ENCODE results near the gene SOCS3. TPM values are rescaled to one million over a fixed set of nuclear protein-coding genes. Genes with fewer than 3 reads are reported as not detected.
A peak's percentile ranks its signal among the peaks of the same experiment; 100 is the strongest.

SOCS3 gene
- total and polyA plus RNA-seq, 2 donors (not counting 1 experiment from before 2014, with no cell fraction given), result 52.6 to 185 TPM

DNA sequence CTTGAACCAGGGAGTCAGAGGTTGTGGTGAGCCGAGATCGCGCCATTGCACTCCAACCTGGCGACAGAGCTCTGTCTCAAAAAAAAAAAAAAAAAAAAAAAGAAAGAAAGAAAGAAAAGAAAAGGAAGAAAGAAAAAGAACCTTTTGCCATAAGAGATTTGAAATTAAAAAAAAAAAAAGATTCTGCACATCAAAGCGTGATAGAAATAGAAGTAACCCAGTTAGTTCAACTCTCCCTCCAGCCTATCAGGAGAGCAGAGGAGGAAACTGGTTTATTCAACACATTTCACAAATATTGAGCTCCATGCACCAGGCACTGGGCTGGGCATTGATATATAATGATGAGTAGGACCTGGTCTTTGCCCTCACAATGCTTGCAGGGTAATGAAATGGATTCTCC, 2.4 kb upstream of the SOCS3 start:
- Histone ChIP-seq H3K4me3 (replicated peaks in 1 of 4; ENCODE audit: control extremely low read depth in 1 of 4, insufficient read depth in 1 of 4, low read depth in 3 of 4, low read length in 4 of 4) (no peak overlapping the region), H3K79me2 (ENCODE audit: control insufficient read depth, insufficient read depth, low read length) (peaks cover 26% of the 10 kb centered on the region), H3K9me3 (ENCODE audit: control insufficient read depth, insufficient read depth, low read depth, low read length) (no peaks in the 10 kb centered on the region), H3K9ac (ENCODE audit: insufficient read depth, low read length) (no peak overlapping the region), H2AFZ (ENCODE audit: low read length) (no peak overlapping the region), H3K4me1 (ENCODE audit: control insufficient read depth, extremely low read depth, insufficient read depth, low read length) (peaks cover 14% of the 10 kb centered on the region), H3K27me3 (ENCODE audit: control insufficient read depth, insufficient read depth, low read length) (no peaks in the 10 kb centered on the region), H4K20me1 (ENCODE audit: control insufficient read depth, extremely low read depth, insufficient read depth, low read length) (no peaks in the 10 kb centered on the region), H3K36me3 (ENCODE audit: control insufficient read depth, insufficient read depth, low read length) (peaks cover 11% of the 10 kb centered on the region), H3K4me2 (ENCODE audit: extremely low read depth, insufficient read depth, low read length) (no peak overlapping the region), H3K27ac (ENCODE audit: insufficient read depth, low read length) (no peak overlapping the region)
- TF ChIP-seq EZH2 (IDR thresholded peaks at IDR 0.05; ENCODE audit: low read length, missing control alignments), result no peak
- TF ChIP-seq CTCF (conservative IDR thresholded peaks at IDR 0.05 in 1 of 2, IDR thresholded peaks at IDR 0.05 in 1 of 2; ENCODE audit: low read depth in 1 of 2, low read length in 2 of 2), result no peak
- no peak for DNase-seq (ENCODE audit: low read depth in 2 of 2)

GRCh38 chr17:78361225-78361701, 1.4 kb upstream of the SOCS3 start:
- no peaks in the 10 kb centered on the region for H3K9me3 ChIP-seq (ENCODE audit: control insufficient read depth, insufficient read depth, low read depth, low read length)
- H3K27me3 ChIP-seq (ENCODE audit: control insufficient read depth, insufficient read depth, low read length), result no peaks in the 10 kb centered on the region
- no peak overlapping the region for H3K27ac ChIP-seq (ENCODE audit: insufficient read depth, low read length)
- no peak for TF ChIP-seq EZH2 (IDR thresholded peaks at IDR 0.05; ENCODE audit: low read length, missing control alignments)
- TF ChIP-seq CTCF (conservative IDR thresholded peaks at IDR 0.05 in 1 of 2, IDR thresholded peaks at IDR 0.05 in 1 of 2; ENCODE audit: low read depth in 1 of 2, low read length in 2 of 2), result no peak
- H2AFZ ChIP-seq (ENCODE audit: low read length), result no peak overlapping the region
- H3K36me3 ChIP-seq (ENCODE audit: control insufficient read depth, insufficient read depth, low read length), result peaks cover 13% of the 10 kb centered on the region
- no peak overlapping the region for H3K9ac ChIP-seq (ENCODE audit: insufficient read depth, low read length)
- no peaks in the 10 kb centered on the region for H4K20me1 ChIP-seq (ENCODE audit: control insufficient read depth, extremely low read depth, insufficient read depth, low read length)
- peaks cover 12% of the 10 kb centered on the region for H3K4me1 ChIP-seq (ENCODE audit: control insufficient read depth, extremely low read depth, insufficient read depth, low read length)
- peaks cover 34% of the 10 kb centered on the region for H3K79me2 ChIP-seq (ENCODE audit: control insufficient read depth, insufficient read depth, low read length)
- peak overlapping the region in 1 of 4 experiments; percentile 68 for H3K4me3 ChIP-seq (replicated peaks in 1 of 4; ENCODE audit: control extremely low read depth in 1 of 4, insufficient read depth in 1 of 4, low read depth in 3 of 4, low read length in 4 of 4)
- H3K4me2 ChIP-seq (ENCODE audit: extremely low read depth, insufficient read depth, low read length), result no peak overlapping the region
- no peak for DNase-seq (ENCODE audit: low read depth in 2 of 2)

DNA sequence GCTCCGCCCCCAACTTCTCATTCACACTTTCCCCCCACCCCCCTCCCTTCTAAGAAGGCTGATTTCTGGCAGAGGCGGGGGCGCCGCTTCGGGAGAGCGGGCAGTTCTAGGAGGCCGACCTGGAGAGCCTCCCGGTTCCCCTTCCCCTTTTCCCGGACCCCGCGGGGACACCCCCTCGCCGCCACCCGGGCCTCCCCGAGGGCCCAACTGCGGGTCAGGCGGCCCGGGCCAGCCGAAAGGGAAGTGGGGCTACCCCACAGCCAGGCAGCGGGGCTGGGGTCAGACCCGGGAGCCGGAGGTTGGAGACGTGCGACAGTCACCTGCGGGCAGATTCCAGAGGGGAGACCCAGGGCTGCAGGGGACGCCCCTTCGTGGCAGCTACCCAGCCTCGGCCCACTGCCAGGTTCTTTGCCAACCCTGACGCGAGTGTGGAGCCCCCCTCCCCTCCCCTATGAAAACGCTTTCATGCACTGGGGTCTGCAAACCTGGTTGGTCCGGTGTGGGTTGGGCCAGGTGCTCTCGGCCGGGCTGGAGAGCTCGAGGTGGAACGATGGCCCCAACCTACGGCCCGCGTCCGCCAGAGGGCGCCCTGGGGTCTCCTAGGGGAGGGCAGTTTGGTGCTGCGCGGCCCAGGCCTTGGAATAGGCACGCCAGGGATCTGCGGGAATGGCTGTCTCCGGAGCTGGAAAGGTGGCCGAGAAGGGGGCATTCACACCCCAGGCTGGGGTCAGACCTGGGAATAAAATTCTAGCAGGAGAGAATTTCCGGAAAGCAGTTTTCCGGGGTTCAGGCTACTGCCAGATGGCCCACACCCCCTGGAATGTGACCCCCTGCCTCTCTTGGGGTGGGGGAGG, 721 bp upstream of the SOCS3 start:
- peak; percentile 72 to 84 for DNase-seq (ENCODE audit: low read depth in 2 of 2)
- H4K20me1 ChIP-seq (ENCODE audit: control insufficient read depth, extremely low read depth, insufficient read depth, low read length), result no peaks in the 10 kb centered on the region
- TF ChIP-seq CTCF (conservative IDR thresholded peaks at IDR 0.05 in 1 of 2, IDR thresholded peaks at IDR 0.05 in 1 of 2; ENCODE audit: low read depth in 1 of 2, low read length in 2 of 2) (peak; percentile 84 to 91), EZH2 (IDR thresholded peaks at IDR 0.05; ENCODE audit: low read length, missing control alignments) (no peak)
- peaks cover 12% of the 10 kb centered on the region for H3K4me1 ChIP-seq (ENCODE audit: control insufficient read depth, extremely low read depth, insufficient read depth, low read length)
- peak overlapping the region; percentile 83 for H3K4me2 ChIP-seq (ENCODE audit: extremely low read depth, insufficient read depth, low read length)
- peak overlapping the region; percentile 93 for H3K27ac ChIP-seq (ENCODE audit: insufficient read depth, low read length)
- peaks cover 40% of the 10 kb centered on the region for H3K79me2 ChIP-seq (ENCODE audit: control insufficient read depth, insufficient read depth, low read length)
- H3K9ac ChIP-seq (ENCODE audit: insufficient read depth, low read length), result peak overlapping the region; percentile 93
- H3K27me3 ChIP-seq (ENCODE audit: control insufficient read depth, insufficient read depth, low read length), result no peaks in the 10 kb centered on the region
- no peaks in the 10 kb centered on the region for H3K9me3 ChIP-seq (ENCODE audit: control insufficient read depth, insufficient read depth, low read depth, low read length)
- peaks cover 16% of the 10 kb centered on the region for H3K36me3 ChIP-seq (ENCODE audit: control insufficient read depth, insufficient read depth, low read length)
- peak overlapping the region; percentile 46 to 68 (median 58) for H3K4me3 ChIP-seq (replicated peaks in 1 of 4; ENCODE audit: control extremely low read depth in 1 of 4, insufficient read depth in 1 of 4, low read depth in 3 of 4, low read length in 4 of 4)
- H2AFZ ChIP-seq (ENCODE audit: low read length), result peak overlapping the region; percentile 10

Data from fibroblast of lung (primary cell).